ENCODE measurements around the gene MIDN.

The MIDN gene

GRCh38 chr19:1281569-1282287, 33.3 kb downstream of the MIDN start:
- DNase-seq (ENCODE audit: low spot score), result no peak
- in situ Hi-C loops (cut with MboI; ENCODE audit: low sequenced_read_pairs, unreplicated experiment), result no loop called here
- no peak for TF ChIP-seq CTCF (IDR thresholded peaks at IDR 0.05; ENCODE audit: borderline replicate concordance, control extremely low read depth, extremely low read depth, insufficient read depth, missing control alignments)

GRCh38 chr19:1282588-1283206, 34.3 kb downstream of the MIDN start:
- no peak for DNase-seq (ENCODE audit: low spot score)
- TF ChIP-seq CTCF (IDR thresholded peaks at IDR 0.05; ENCODE audit: borderline replicate concordance, control extremely low read depth, extremely low read depth, insufficient read depth, missing control alignments), result no peak
- in situ Hi-C loops (cut with MboI; ENCODE audit: low sequenced_read_pairs, unreplicated experiment), result no loop called here

- in situ Hi-C loops (cut with MboI; ENCODE audit: low sequenced_read_pairs, unreplicated experiment), result no loop called here
- no peak for DNase-seq (ENCODE audit: low spot score)
- TF ChIP-seq CTCF (IDR thresholded peaks at IDR 0.05; ENCODE audit: borderline replicate concordance, control extremely low read depth, extremely low read depth, insufficient read depth, missing control alignments), result no peak
Measured at GRCh38 chr19:1283207-1283916, 35.0 kb downstream of the MIDN start.

GRCh38 chr19:1283917-1284292, 35.5 kb downstream of the MIDN start:
- no peak for TF ChIP-seq CTCF (IDR thresholded peaks at IDR 0.05; ENCODE audit: borderline replicate concordance, control extremely low read depth, extremely low read depth, insufficient read depth, missing control alignments)
- in situ Hi-C loops (cut with MboI; ENCODE audit: low sequenced_read_pairs, unreplicated experiment), result no loop called here
- no peak for DNase-seq (ENCODE audit: low spot score)

GRCh38 chr19:1284293-1284978, 36.1 kb downstream of the MIDN start:
- no peak for TF ChIP-seq CTCF (IDR thresholded peaks at IDR 0.05; ENCODE audit: borderline replicate concordance, control extremely low read depth, extremely low read depth, insufficient read depth, missing control alignments)
- no peak for DNase-seq (ENCODE audit: low spot score)
- in situ Hi-C loops (cut with MboI; ENCODE audit: low sequenced_read_pairs, unreplicated experiment), result no loop called here

GRCh38 chr19:1284979-1285736, 36.8 kb downstream of the MIDN start:
- TF ChIP-seq CTCF (IDR thresholded peaks at IDR 0.05; ENCODE audit: borderline replicate concordance, control extremely low read depth, extremely low read depth, insufficient read depth, missing control alignments), result no peak
- DNase-seq (ENCODE audit: low spot score), result no peak

More at GRCh38 chr19:1284979-1285736, 36.8 kb downstream of the MIDN start:
- in situ Hi-C loops (cut with MboI; ENCODE audit: low sequenced_read_pairs, unreplicated experiment), result no loop called here

Data from GM13976 (cell line).